ENCODE results near the gene TTC7B.

GRCh38 chr14:90548455-90548854 is 267.8 kb downstream of the TTC7B start:
- TF ChIP-seq CTCF (IDR thresholded peaks at IDR 0.05; ENCODE audit: borderline replicate concordance, extremely low read depth, low read length, poor library complexity, severe bottlenecking) (no peak), EZH2 (IDR thresholded peaks at IDR 0.05; ENCODE audit: borderline replicate concordance, low read depth, low read length, severe bottlenecking) (no peak)
